Ishikawa (cell line): ENCODE data around the gene UBE2QL1.

Experiments
- CREB1 ChIP-seq: IDR thresholded peaks from 2 replicates; pipeline ENCODE4 v1.6.1; 2012; ENCODE audit warnings: low read depth
- EP300 ChIP-seq: IDR thresholded peaks from 2 replicates; pipeline ENCODE4 v1.6.1; 2012; ENCODE audit warnings: borderline replicate concordance
- TAF1 ChIP-seq: IDR thresholded peaks from 2 replicates; pipeline ENCODE4 v1.6.1; 2012; ENCODE audit warnings: low read depth, mild to moderate bottlenecking
- YY1 ChIP-seq: IDR thresholded peaks from 2 replicates; pipeline ENCODE4 v1.6.1; 2012; ENCODE audit warnings: low read depth

GRCh38 chr5:6423327-6424109 is 25.1 kb upstream of the UBE2QL1 start:
- no peak for TF ChIP-seq EP300
- TF ChIP-seq YY1: no peak
- TF ChIP-seq TAF1: no peak
- no peak for TF ChIP-seq CREB1
